Esophagus muscularis mucosa (tissue), 3 donors: ENCODE data around the gene HTR2C.

Experiments used
- CTCF ChIP-seq, 3 experiments: fragments of 200-600 bp in 2 of 3; fragments of 450-650 bp in 1 of 3; sonication (generic) in 2 of 3; IDR thresholded peaks; one replicate each; pipeline ENCODE4 v1.5.1; 2017 to 2019; ENCODE audit warnings: antibody characterized with exemption in 3 of 3, mild to moderate bottlenecking in 2 of 3, moderate library complexity in 1 of 3
- POLR2A ChIP-seq: fragments of 450-650 bp; IDR thresholded peaks from one replicate; pipeline ENCODE4 v1.6.1; 2017; ENCODE audit warnings: antibody characterized with exemption, moderate library complexity, mild to moderate bottlenecking, low read depth
- POLR2AphosphoS5 ChIP-seq, 2 donors: sonication (generic); formaldehyde crosslinking; IDR thresholded peaks; one replicate each; pipeline ENCODE4 v1.6.1; 2017; ENCODE audit warnings: antibody characterized with exemption in 2 of 2

- TF ChIP-seq CTCF (IDR thresholded peaks at IDR 0.05) (no peak), POLR2AphosphoS5 (IDR thresholded peaks at IDR 0.05) (no peak), POLR2A (no peak)
These were observed 126.7 kb downstream of the HTR2C start for GRCh38 chrX:114710571-114710970.
